ENCODE data around the gene HSF2. TPM values are rescaled to one million over a fixed set of nuclear protein-coding genes. Genes with fewer than 3 reads are reported as not detected.

Gene HSF2
- total RNA-seq, 1 experiment from 2014 or later, result 52.1 TPM

DNA sequence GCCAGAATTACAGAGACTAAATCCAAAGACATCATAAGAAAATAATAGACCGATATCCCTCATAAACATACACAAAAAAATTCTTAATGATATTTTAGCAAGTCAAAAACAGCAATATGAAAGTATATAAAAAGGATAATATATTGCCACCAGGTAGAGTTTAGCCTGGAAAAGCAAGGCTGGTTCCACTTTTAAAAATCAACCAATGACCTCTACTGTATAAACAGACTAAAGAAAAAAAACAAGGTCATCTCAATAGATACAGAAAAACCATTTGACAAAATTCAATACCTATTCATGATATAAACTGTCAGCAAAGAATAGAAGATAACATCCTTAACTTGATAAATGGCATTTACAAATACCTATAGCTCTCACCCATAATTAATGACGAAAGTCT, 62.4 kb downstream of the HSF2 start:
- H3K9me3 ChIP-seq (ENCODE audit: low read length), result no peaks in the 10 kb centered on the region
- no peak overlapping the region for H3K27ac ChIP-seq (ENCODE audit: low read length)
- no peak overlapping the region for H3K9ac ChIP-seq (ENCODE audit: low read length)
- no peak overlapping the region for H2AFZ ChIP-seq (ENCODE audit: low read length)
- peaks cover 97% of the 10 kb centered on the region for H3K79me2 ChIP-seq (ENCODE audit: low read length)
- H3K36me3 ChIP-seq (ENCODE audit: insufficient read depth, low read length), result peaks cover 26% of the 10 kb centered on the region
- no peak overlapping the region for H3K4me2 ChIP-seq (ENCODE audit: low read depth, low read length, poor library complexity, severe bottlenecking)
- H4K20me1 ChIP-seq (ENCODE audit: insufficient read depth, low read depth, low read length), result peaks cover 18% of the 10 kb centered on the region; the same call in 1 of the 2 replicates
- H3K9me2 ChIP-seq (replicated peaks; ENCODE audit: insufficient read depth, low read length), result no peaks in the 10 kb centered on the region
- DNase-seq, result no peak
- peaks cover 3% of the 10 kb centered on the region; the same call in 1 of the 2 replicates for H3K4me1 ChIP-seq (ENCODE audit: low read length)
- H3K27me3 ChIP-seq (ENCODE audit: low read length), result no peaks in the 10 kb centered on the region
- H3K4me3 ChIP-seq (ENCODE audit: low read length), result no peak overlapping the region

- H3K79me2 ChIP-seq (ENCODE audit: low read length), result peaks cover 62% of the 10 kb centered on the region
Measured at GRCh38 chr6:122471107-122472021, 71.9 kb downstream of the HSF2 start, which contains the start of gene SERINC1. Gene SERINC1, minus strand, starts transcription at chr6:122471807. Its CDS starts 70 bp downstream, at chr6:122471737.

DNA sequence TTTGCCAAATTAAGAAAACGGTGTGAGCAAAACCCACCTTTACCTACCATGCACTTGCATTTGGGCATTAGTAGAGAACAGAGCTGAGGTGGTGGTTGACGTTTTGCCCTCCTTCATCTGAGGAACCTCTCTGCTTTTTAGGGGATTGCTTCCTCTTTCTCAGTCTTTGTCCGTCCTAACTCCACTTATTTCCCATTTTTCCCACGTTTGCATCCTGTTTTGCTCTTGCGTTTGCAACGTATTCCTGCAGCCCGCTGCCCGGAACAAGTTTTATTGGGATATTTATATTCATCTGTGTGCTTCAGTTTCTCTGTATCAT, 72.5 kb downstream of the HSF2 start:
- H3K27me3 ChIP-seq (ENCODE audit: low read length), result no peaks in the 10 kb centered on the region
- H3K4me2 ChIP-seq (ENCODE audit: low read depth, low read length, poor library complexity, severe bottlenecking), result peak overlapping the region; percentile 99
- H3K4me1 ChIP-seq (ENCODE audit: low read length), result peaks cover 17% of the 10 kb centered on the region
- peaks cover 8% of the 10 kb centered on the region; the same call in 1 of the 2 replicates for H3K36me3 ChIP-seq (ENCODE audit: insufficient read depth, low read length)
- H2AFZ ChIP-seq (ENCODE audit: low read length), result peak overlapping the region; percentile 97
- peaks cover 22% of the 10 kb centered on the region for H4K20me1 ChIP-seq (ENCODE audit: insufficient read depth, low read depth, low read length)
- peak overlapping the region; percentile 81 for H3K9ac ChIP-seq (ENCODE audit: low read length)
- no peak overlapping the region for H3K27ac ChIP-seq (ENCODE audit: low read length)
- peak overlapping the region; percentile 84 for H3K4me3 ChIP-seq (ENCODE audit: low read length)
- no peaks in the 10 kb centered on the region for H3K9me3 ChIP-seq (ENCODE audit: low read length)
- no peak for DNase-seq
- H3K9me2 ChIP-seq (replicated peaks; ENCODE audit: insufficient read depth, low read length), result no peaks in the 10 kb centered on the region
- H3K79me2 ChIP-seq (ENCODE audit: low read length), result peaks cover 56% of the 10 kb centered on the region

More at GRCh38 chr6:122471107-122472021, 71.9 kb downstream of the HSF2 start, which contains the start of gene SERINC1:
- H3K9me2 ChIP-seq (replicated peaks; ENCODE audit: insufficient read depth, low read length), result no peaks in the 10 kb centered on the region
- H3K4me3 ChIP-seq (ENCODE audit: low read length), result peak within 1 kb of the TSS; percentile 84
- no peaks in the 10 kb centered on the region for H3K9me3 ChIP-seq (ENCODE audit: low read length)
- H3K9ac ChIP-seq (ENCODE audit: low read length), result peak within 1 kb of the TSS; percentile 81
- DNase-seq, result peak; percentile 97
- H3K36me3 ChIP-seq (ENCODE audit: insufficient read depth, low read length), result peaks cover 14% of the 10 kb centered on the region; the same call in 1 of the 2 replicates
- peaks cover 17% of the 10 kb centered on the region for H3K4me1 ChIP-seq (ENCODE audit: low read length)
- peaks cover 22% of the 10 kb centered on the region for H4K20me1 ChIP-seq (ENCODE audit: insufficient read depth, low read depth, low read length)
- no peaks in the 10 kb centered on the region for H3K27me3 ChIP-seq (ENCODE audit: low read length)
- H3K4me2 ChIP-seq (ENCODE audit: low read depth, low read length, poor library complexity, severe bottlenecking), result peak within 1 kb of the TSS; percentile 99
- H2AFZ ChIP-seq (ENCODE audit: low read length), result peak within 1 kb of the TSS; percentile 97
- H3K27ac ChIP-seq (ENCODE audit: low read length), result peak within 1 kb of the TSS; percentile 57; the same call in 1 of the 2 replicates

DNA sequence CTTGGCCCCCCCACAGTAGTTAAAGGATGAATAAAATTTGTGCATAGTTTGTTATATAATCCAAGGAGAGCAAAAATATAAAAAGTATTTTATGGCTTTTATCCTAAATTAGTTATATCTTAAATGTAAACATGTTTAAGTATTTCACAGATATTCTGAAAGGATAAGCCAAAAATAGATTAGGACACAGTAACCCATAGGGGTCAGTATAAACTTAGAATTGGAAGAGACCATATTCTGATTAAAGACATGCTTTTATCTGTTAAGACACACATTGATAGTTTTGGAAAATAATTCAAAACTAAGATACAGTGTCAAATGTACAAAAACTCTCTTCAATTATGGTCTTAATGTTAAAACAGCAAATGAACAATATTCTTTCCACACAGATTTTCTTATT, 76.7 kb downstream of the HSF2 start:
- H2AFZ ChIP-seq (ENCODE audit: low read length), result no peak overlapping the region
- H3K27ac ChIP-seq (ENCODE audit: low read length), result no peak overlapping the region
- H3K9me3 ChIP-seq (ENCODE audit: low read length), result no peaks in the 10 kb centered on the region
- no peaks in the 10 kb centered on the region for H4K20me1 ChIP-seq (ENCODE audit: insufficient read depth, low read depth, low read length)
- H3K9me2 ChIP-seq (replicated peaks; ENCODE audit: insufficient read depth, low read length), result no peaks in the 10 kb centered on the region
- H3K4me1 ChIP-seq (ENCODE audit: low read length), result peaks cover 6% of the 10 kb centered on the region
- peak; percentile 47 for DNase-seq
- no peak overlapping the region for H3K4me2 ChIP-seq (ENCODE audit: low read depth, low read length, poor library complexity, severe bottlenecking)
- peaks cover 14% of the 10 kb centered on the region for H3K79me2 ChIP-seq (ENCODE audit: low read length)
- H3K4me3 ChIP-seq (ENCODE audit: low read length), result no peak overlapping the region
- H3K9ac ChIP-seq (ENCODE audit: low read length), result no peak overlapping the region
- H3K27me3 ChIP-seq (ENCODE audit: low read length), result no peaks in the 10 kb centered on the region
- no peaks in the 10 kb centered on the region for H3K36me3 ChIP-seq (ENCODE audit: insufficient read depth, low read length)

DNA sequence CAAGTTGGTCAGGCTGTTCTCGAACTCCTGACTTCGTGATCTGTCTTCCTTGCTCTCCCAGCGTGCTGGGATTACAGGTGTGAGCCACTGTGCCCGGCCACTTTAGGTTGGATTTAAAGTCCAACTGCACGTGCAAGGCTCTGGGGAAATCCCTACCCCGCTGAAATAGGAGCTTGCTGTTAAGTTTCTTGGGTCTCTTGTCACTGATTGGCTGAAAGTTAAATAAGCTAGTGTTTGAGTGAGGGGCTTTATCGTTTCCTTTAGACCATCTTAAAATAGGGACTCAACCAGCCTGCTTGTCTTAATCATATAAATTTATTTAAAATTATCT, 83.3 kb downstream of the HSF2 start:
- no peaks in the 10 kb centered on the region for H3K79me2 ChIP-seq (ENCODE audit: low read length)
- H3K27me3 ChIP-seq (ENCODE audit: low read length), result no peaks in the 10 kb centered on the region
- H3K4me2 ChIP-seq (ENCODE audit: low read depth, low read length, poor library complexity, severe bottlenecking), result no peak overlapping the region

More for the DNA sequence above, 83.3 kb downstream of the HSF2 start:
- no peaks in the 10 kb centered on the region for H3K36me3 ChIP-seq (ENCODE audit: insufficient read depth, low read length)
- no peak overlapping the region for H2AFZ ChIP-seq (ENCODE audit: low read length)
- no peak overlapping the region for H3K9ac ChIP-seq (ENCODE audit: low read length)
- DNase-seq, result no peak
- peaks cover 9% of the 10 kb centered on the region for H3K4me1 ChIP-seq (ENCODE audit: low read length)
- no peaks in the 10 kb centered on the region for H3K9me2 ChIP-seq (replicated peaks; ENCODE audit: insufficient read depth, low read length)
- H3K4me3 ChIP-seq (ENCODE audit: low read length), result no peak overlapping the region
- H3K27ac ChIP-seq (ENCODE audit: low read length), result no peak overlapping the region
- no peaks in the 10 kb centered on the region for H3K9me3 ChIP-seq (ENCODE audit: low read length)
- H4K20me1 ChIP-seq (ENCODE audit: insufficient read depth, low read depth, low read length), result no peaks in the 10 kb centered on the region

Small RNAs within 50 kb of the gene (small RNA-seq; reads per million reads assigned to genes)
- gene Z99129.1, result not detected

Other genes with a start within 250 kb of the HSF2 start
- 43.7 and 70.1 TPM in 2 replicates for gene SERINC1, start 72.2 kb downstream of the HSF2 start, total RNA-seq (2014; rRNA removed; shearing (Covaris generic); ENCODE audit: low replicate concordance)
- 0.32 and 1.7 TPM in 2 replicates for gene PKIB, start 210.8 kb downstream of the HSF2 start, total RNA-seq (2014; rRNA removed; shearing (Covaris generic); ENCODE audit: low replicate concordance)